Dermis blood vessel endothelial cell (primary cell): Measurements from ENCODE around the gene ITGAL. TPM values are rescaled to one million over a fixed set of nuclear protein-coding genes. Genes with fewer than 3 reads are reported as not detected.
A peak's percentile ranks its signal among the peaks of the same experiment; 100 is the strongest.

ENCODE experiments used
- DNase-seq: peaks from one replicate; pipeline ENCODE4 v3.0.0; 2010
- total RNA-seq: library from RNA; depleted of rRNA; stranded (reverse); fragments of >200 nt; gene quantifications from 2 replicates; pipeline ENCODE4 v1.2.3, GENCODE V29; 2014

Gene ITGAL
- total RNA-seq, 1 donor from 2014 or later = not detected

GRCh38 chr16:30569746-30570635, 97.4 kb downstream of the ITGAL start:
- no peak for DNase-seq

- DNase-seq = peak; percentile 56
Observed at GRCh38 chr16:30570636-30571444, 98.3 kb downstream of the ITGAL start.

- DNase-seq = peak; percentile 98
Observed at GRCh38 chr16:30571445-30572322, 99.1 kb downstream of the ITGAL start, which contains the start of gene ZNF688. Gene ZNF688 (minus strand): TSS chr16:30571714. CDS start chr16:30571629, 85 bp downstream.

Other genes with a start within 250 kb of the ITGAL start
- 1.1 and 4.3 TPM in 2 replicates for gene NPIPB13, start 224.3 kb upstream of the ITGAL start, total RNA-seq
- 44.4 and 50.4 TPM in 2 replicates for gene CD2BP2, start 117.4 kb upstream of the ITGAL start, total RNA-seq
- gene TBC1D10B, start 102.2 kb upstream of the ITGAL start, total RNA-seq = 37.4 and 57.4 TPM in 2 replicates
- gene MYL11, start 97.9 kb upstream of the ITGAL start, total RNA-seq = not detected in 2 replicates
- not detected in 2 replicates for gene SEPTIN1, start 90.2 kb upstream of the ITGAL start, total RNA-seq
- gene ZNF48, start 77.3 kb upstream of the ITGAL start, total RNA-seq = 16.5 and 20.1 TPM in 2 replicates
- gene ZNF771, start 65.1 kb upstream of the ITGAL start, total RNA-seq = 14.8 and 21.4 TPM in 2 replicates
- gene DCTPP1, start 42.7 kb upstream of the ITGAL start, total RNA-seq = 61.3 and 61.9 TPM in 2 replicates
- gene SEPHS2, start 26.9 kb upstream of the ITGAL start, total RNA-seq = 16.0 and 17.1 TPM in 2 replicates
- 18.6 and 21.3 TPM in 2 replicates for gene ZNF768, start 53.8 kb downstream of the ITGAL start, total RNA-seq
- gene ZNF747, start 62.1 kb downstream of the ITGAL start, total RNA-seq = 8.7 and 9.3 TPM in 2 replicates
- 4.4 and 4.8 TPM in 2 replicates for gene ZNF764, start 85.6 kb downstream of the ITGAL start, total RNA-seq
- 10.6 and 10.9 TPM in 2 replicates for gene ZNF688, start 99.0 kb downstream of the ITGAL start, total RNA-seq
- 8.1 and 11.9 TPM in 2 replicates for gene ZNF785, start 113.0 kb downstream of the ITGAL start, total RNA-seq
- 5.8 and 6.0 TPM in 2 replicates for gene ZNF689, start 137.6 kb downstream of the ITGAL start, total RNA-seq
- 8.0 and 14.4 TPM in 2 replicates for gene PRR14, start 178.2 kb downstream of the ITGAL start, total RNA-seq
- 20.6 and 20.7 TPM in 2 replicates for gene FBRS, start 185.7 kb downstream of the ITGAL start, total RNA-seq
- 44.1 and 69.1 TPM in 2 replicates for gene SRCAP, start 226.4 kb downstream of the ITGAL start, total RNA-seq